ENCODE data around the gene CYP2W1.

CYP2W1 gene

DNA sequence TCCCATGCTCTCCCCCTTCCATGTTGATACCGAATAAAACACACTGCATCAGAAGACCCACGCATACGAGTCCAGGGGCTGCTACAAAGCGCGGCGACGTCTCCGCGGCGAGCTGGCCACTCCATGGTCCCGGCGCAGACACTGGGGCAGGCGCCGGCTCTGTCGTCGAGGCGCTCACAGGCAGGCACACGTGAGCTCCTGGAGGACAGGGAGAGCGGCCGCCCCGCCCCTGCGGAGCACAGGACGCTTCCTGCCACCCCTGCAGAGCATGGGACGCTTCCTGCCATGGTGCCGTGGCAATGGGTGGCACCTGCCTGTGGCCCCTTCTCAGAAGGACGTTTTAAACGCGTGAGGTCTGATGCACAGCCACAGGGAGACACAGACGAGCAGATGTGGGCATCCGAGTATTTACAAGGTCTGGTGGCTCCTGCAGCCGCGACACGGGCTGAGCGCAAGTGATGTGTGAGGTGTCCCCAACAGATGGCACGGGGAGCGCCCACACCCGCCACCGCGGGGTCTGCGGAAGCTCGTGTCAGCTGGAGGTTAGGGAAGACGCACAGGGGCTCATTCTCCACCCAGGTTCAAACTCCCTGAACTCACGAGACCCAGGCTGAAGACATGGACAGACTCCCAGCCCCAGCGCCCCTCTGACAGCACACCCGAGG lies 40.0 kb downstream of the CYP2W1 start:
- Histone ChIP-seq H3K4me3 (ENCODE audit: low read depth, low read length) (no peak overlapping the region), H2AFZ (no peak overlapping the region), H3K36me3 (ENCODE audit: control insufficient read depth, insufficient read depth, low read length) (no peaks in the 10 kb centered on the region), H3K9ac (no peak overlapping the region), H3K9me3 (ENCODE audit: control insufficient read depth, low read length) (no peaks in the 10 kb centered on the region), H3K4me2 (ENCODE audit: low read length) (no peak overlapping the region), H3K79me2 (peaks cover 21% of the 10 kb centered on the region), H3K4me1 (no peaks in the 10 kb centered on the region), H3K27ac (no peak overlapping the region), H3K27me3 (ENCODE audit: control insufficient read depth, insufficient read depth, low read length) (no peaks in the 10 kb centered on the region)
- no peak for TF ChIP-seq CTCF (IDR thresholded peaks at IDR 0.05)

- Histone ChIP-seq H3K4me1 (peaks cover 6% of the 10 kb centered on the region), H3K27me3 (ENCODE audit: control insufficient read depth, insufficient read depth, low read length) (no peaks in the 10 kb centered on the region), H3K9ac (no peak overlapping the region), H2AFZ (no peak overlapping the region), H3K36me3 (ENCODE audit: control insufficient read depth, insufficient read depth, low read length) (no peaks in the 10 kb centered on the region), H3K9me3 (ENCODE audit: control insufficient read depth, low read length) (no peaks in the 10 kb centered on the region), H3K4me3 (ENCODE audit: low read depth, low read length) (no peak overlapping the region), H3K79me2 (peaks cover 25% of the 10 kb centered on the region), H3K27ac (no peak overlapping the region), H3K4me2 (ENCODE audit: low read length) (no peak overlapping the region)
- no peak for TF ChIP-seq CTCF (IDR thresholded peaks at IDR 0.05)
Observed at GRCh38 chr7:1024331-1024841, 41.4 kb downstream of the CYP2W1 start.

DNA sequence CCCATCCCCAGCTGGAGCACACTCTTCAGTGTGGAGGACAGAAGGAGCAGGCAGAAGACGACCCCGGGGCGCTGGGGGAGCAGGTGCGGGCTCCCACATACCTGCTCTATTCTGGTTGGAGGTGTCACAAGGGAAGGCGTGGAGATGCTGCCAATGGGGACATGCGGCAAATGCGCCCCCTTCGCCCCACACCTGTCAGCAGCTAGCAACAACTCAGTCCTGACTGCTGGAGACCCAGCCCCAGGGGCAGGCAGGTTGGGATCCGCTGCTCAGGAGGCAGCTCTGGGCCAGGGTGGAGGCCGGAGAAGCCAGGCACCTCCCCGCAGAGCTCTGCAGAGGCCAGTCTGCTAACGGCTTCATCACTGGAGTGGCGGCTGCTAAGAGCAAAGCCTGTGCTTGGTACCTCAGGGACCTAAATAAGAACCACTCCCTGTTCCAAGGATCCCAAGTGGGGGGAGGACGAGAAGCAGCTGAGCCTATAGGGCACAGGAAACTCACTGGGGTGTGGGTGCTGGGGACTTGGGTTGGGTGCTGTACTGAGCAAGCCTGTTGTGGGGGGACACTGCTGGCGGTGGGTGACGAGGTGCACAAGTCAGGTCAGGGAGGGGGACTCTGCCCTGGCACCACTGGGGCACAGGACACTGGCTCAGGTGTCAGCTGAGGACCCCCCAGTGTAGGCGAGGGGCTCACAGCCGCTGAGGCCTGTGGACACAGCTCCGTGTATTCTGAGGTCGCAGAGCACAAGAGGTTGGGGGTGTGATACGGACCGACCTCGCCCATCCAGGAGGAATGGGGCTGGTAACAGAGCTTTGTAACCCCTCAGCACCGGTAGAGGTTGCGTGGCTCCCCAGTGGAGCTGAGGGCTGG lies 42.1 kb downstream of the CYP2W1 start:
- peaks cover 7% of the 10 kb centered on the region for H3K4me1 ChIP-seq
- H3K4me2 ChIP-seq (ENCODE audit: low read length): no peak overlapping the region
- no peaks in the 10 kb centered on the region for H3K27me3 ChIP-seq (ENCODE audit: control insufficient read depth, insufficient read depth, low read length)
- H3K4me3 ChIP-seq (ENCODE audit: low read depth, low read length): no peak overlapping the region
- no peaks in the 10 kb centered on the region for H3K36me3 ChIP-seq (ENCODE audit: control insufficient read depth, insufficient read depth, low read length)
- H3K79me2 ChIP-seq: peaks cover 25% of the 10 kb centered on the region
- no peak overlapping the region for H3K27ac ChIP-seq
- TF ChIP-seq CTCF (IDR thresholded peaks at IDR 0.05): no peak
- no peak overlapping the region for H2AFZ ChIP-seq
- H3K9me3 ChIP-seq (ENCODE audit: control insufficient read depth, low read length): no peaks in the 10 kb centered on the region
- no peak overlapping the region for H3K9ac ChIP-seq

DNA sequence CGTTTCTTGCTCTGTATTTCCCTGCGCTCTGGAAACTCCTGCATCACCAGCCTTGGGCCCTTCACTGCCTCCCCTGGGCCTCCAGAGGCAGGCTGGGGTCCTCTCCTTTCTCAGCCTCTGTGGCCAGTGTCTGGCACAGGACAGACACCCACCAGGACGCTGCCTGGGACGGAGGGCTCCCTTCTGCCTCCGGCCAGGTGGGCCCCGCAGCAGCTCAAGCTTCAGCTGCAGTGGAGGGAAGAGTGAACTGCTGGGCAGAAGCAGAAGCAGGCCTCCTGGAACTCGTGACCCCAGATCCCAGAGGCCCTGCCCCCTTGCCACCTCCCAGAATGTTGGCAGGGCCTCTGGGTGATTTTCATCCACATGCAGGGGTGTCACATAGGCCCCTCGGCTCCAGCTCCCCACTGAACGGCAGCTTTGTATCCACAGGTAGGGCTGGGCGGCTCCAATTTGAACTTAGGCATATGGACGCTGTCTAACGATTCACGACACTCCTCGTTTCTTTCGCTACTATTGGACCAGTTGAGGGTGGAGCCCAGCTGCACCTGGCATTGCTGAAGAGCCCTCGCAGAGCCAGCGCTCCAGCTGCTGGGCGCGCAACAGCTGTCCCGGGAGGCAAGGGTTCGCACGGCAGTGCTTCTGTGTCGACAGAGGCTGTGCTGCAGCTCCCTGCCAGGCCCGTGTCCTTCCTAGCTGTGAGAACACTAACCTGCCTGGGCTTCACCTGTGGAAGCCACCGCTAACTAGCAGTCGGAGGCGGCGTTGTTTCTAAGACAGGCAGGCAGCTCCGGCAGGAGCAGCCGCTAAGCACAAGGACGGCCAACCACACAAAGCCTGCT lies 43.0 kb downstream of the CYP2W1 start:
- no peaks in the 10 kb centered on the region for H3K9me3 ChIP-seq (ENCODE audit: control insufficient read depth, low read length)
- no peak overlapping the region for H3K4me2 ChIP-seq (ENCODE audit: low read length)
- H3K4me1 ChIP-seq: peaks cover 7% of the 10 kb centered on the region
- no peak overlapping the region for H3K27ac ChIP-seq
- H3K27me3 ChIP-seq (ENCODE audit: control insufficient read depth, insufficient read depth, low read length): no peaks in the 10 kb centered on the region
- no peak overlapping the region for H2AFZ ChIP-seq
- peaks cover 17% of the 10 kb centered on the region for H3K79me2 ChIP-seq
- no peaks in the 10 kb centered on the region for H3K36me3 ChIP-seq (ENCODE audit: control insufficient read depth, insufficient read depth, low read length)
- no peak overlapping the region for H3K4me3 ChIP-seq (ENCODE audit: low read depth, low read length)
- TF ChIP-seq CTCF (IDR thresholded peaks at IDR 0.05): no peak
- H3K9ac ChIP-seq: no peak overlapping the region
